Mesothelial cell of epicardium (in vitro differentiated cells): Measurements from ENCODE around the gene ZNF700. TPM values are rescaled to one million over a fixed set of nuclear protein-coding genes. Genes with fewer than 3 reads are reported as not detected.

Source experiments
- DNase-seq, 2 experiments: peaks; one replicate each; pipeline ENCODE4 v3.0.0; 2021; ENCODE audit warnings: low spot score in 2 of 2; ENCODE audit not compliant: unreplicated experiment in 2 of 2
- H3K27ac Mint-ChIP-seq: 2 replicates; pipeline ENCODE4 v1.8.0; 2021; ENCODE audit warnings: mixed read lengths
- H3K27me3 Mint-ChIP-seq: 2 replicates; pipeline ENCODE4 v1.8.0; 2021; ENCODE audit warnings: low read depth, mixed read lengths
- H3K36me3 Mint-ChIP-seq: 2 replicates; pipeline ENCODE4 v1.8.0; 2021; ENCODE audit warnings: mixed read lengths
- H3K4me1 Mint-ChIP-seq: 2 replicates; pipeline ENCODE4 v1.8.0; 2021; ENCODE audit warnings: mixed read lengths
- H3K4me3 Mint-ChIP-seq: 2 replicates; pipeline ENCODE4 v1.8.0; 2021; ENCODE audit warnings: mild to moderate bottlenecking, moderate library complexity, mixed read lengths
- H3K9me3 Mint-ChIP-seq: 2 replicates; pipeline ENCODE4 v1.8.0; 2021; ENCODE audit warnings: mixed read lengths
- total RNA-seq: library from RNA; stranded (reverse); gene quantifications from 3 replicates; pipeline ENCODE4 v1.2.1, GENCODE V29; 2021
- TF ChIP-seq, protein P1 (sequence below): fragments of 200-600 bp; sonication (generic); IDR thresholded peaks from one replicate; pipeline ENCODE4 v1.5.0; 2021; ENCODE audit warnings: antibody characterized with exemption; ENCODE audit not compliant: unreplicated experiment

Gene ZNF700
- total RNA-seq, 1 donor from 2014 or later = 15.0 TPM

DNA sequence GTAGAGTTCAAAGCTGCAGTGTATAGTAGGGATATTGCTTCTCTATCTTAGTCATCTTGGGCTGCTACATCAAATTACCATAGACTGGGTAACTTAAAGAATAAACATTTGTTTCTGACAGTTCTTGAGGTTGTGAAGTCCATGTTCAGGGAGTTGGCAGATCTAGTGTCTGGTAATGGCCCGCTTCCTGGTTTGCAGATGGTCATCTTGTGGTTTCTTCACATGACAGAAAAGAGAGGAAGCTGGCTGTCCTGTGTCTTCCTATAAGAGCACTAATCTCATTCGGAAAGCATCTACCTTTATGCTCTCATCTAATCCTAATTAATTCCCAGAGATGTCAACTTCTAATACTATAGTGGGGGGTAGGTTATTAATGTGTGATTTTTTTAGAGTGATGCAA, 46.1 kb downstream of the ZNF700 start:
- H3K36me3 Mint-ChIP-seq = peaks cover 51% of the 10 kb centered on the region
- TF ChIP-seq, protein P1, sequence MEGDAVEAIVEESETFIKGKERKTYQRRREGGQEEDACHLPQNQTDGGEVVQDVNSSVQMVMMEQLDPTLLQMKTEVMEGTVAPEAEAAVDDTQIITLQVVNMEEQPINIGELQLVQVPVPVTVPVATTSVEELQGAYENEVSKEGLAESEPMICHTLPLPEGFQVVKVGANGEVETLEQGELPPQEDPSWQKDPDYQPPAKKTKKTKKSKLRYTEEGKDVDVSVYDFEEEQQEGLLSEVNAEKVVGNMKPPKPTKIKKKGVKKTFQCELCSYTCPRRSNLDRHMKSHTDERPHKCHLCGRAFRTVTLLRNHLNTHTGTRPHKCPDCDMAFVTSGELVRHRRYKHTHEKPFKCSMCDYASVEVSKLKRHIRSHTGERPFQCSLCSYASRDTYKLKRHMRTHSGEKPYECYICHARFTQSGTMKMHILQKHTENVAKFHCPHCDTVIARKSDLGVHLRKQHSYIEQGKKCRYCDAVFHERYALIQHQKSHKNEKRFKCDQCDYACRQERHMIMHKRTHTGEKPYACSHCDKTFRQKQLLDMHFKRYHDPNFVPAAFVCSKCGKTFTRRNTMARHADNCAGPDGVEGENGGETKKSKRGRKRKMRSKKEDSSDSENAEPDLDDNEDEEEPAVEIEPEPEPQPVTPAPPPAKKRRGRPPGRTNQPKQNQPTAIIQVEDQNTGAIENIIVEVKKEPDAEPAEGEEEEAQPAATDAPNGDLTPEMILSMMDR = no peak
- peaks cover 6% of the 10 kb centered on the region for H3K4me1 Mint-ChIP-seq
- no peak for DNase-seq
- no peak overlapping the region for H3K4me3 Mint-ChIP-seq
- peaks cover 41% of the 10 kb centered on the region for H3K9me3 Mint-ChIP-seq
- no peak overlapping the region for H3K27ac Mint-ChIP-seq
- H3K27me3 Mint-ChIP-seq = no peaks in the 10 kb centered on the region

DNA sequence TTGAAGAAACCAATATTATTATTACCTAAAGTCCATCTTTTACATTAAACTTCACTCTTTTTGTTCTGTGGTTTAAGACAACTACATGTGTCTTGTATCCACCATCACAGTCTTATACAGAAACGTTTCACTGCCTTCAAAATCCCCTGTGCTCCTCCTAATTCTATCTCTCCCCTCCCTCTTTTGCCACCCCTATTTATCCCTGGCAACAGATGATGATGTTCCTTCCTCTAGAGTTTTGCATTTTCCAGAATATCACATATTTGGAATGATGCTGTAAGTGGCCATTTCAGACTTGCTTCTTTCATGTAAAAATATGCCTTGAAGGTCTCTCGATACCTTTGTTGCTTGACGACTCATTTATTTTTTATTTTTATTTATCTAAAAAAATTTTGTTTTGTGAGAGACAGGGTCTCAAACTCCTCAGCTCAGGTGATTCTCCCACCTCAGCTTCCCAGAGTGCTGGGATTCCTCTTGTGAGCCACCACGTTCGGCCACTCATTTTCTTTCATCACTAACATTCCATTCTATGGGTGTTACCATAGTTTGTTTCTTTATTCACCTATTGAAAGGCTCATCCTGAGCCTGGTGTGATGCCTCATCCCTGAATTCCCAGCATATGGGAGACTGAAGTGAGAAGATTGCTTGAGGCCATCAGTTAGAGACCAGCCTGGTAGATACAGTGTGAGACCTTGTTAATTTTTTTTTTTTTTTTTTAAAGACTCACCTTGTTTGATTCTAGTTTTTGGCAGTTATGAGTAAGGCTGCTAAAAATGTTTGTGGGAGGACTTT, 48.3 kb downstream of the ZNF700 start:
- TF ChIP-seq, protein P1 = no peak
- Mint-ChIP-seq H3K27me3 (no peaks in the 10 kb centered on the region), H3K27ac (no peak overlapping the region), H3K4me3 (no peak overlapping the region), H3K36me3 (peaks cover 65% of the 10 kb centered on the region), H3K9me3 (peaks cover 60% of the 10 kb centered on the region), H3K4me1 (no peaks in the 10 kb centered on the region)
- no peak for DNase-seq

DNA sequence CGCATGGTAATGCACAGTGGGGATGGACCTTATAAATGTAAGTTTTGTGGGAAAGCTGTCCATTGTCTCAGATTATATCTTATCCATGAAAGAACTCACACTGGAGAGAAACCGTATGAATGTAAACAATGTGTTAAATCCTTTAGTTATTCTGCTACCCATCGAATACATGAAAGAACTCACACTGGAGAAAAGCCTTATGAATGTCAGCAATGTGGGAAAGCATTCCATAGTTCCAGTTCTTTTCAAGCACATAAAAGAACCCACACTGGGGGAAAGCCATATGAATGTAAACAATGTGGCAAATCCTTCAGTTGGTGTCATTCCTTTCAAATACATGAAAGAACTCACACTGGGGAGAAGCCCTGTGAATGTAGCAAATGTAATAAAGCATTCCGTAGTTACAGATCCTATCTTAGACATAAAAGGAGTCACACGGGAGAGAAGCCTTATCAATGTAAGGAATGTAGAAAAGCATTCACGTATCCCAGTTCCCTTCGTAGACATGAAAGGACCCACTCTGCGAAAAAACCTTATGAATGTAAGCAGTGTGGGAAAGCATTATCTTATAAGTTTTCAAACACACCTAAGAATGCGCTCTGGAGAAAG, 53.7 kb downstream of the ZNF700 start:
- TF ChIP-seq, protein P1 = no peak
- H3K4me3 Mint-ChIP-seq = no peak overlapping the region
- no peak for DNase-seq
- no peak overlapping the region for H3K27ac Mint-ChIP-seq
- H3K9me3 Mint-ChIP-seq = peaks cover 77% of the 10 kb centered on the region
- H3K36me3 Mint-ChIP-seq = peaks cover 65% of the 10 kb centered on the region
- H3K27me3 Mint-ChIP-seq = no peaks in the 10 kb centered on the region
- no peaks in the 10 kb centered on the region for H3K4me1 Mint-ChIP-seq

DNA sequence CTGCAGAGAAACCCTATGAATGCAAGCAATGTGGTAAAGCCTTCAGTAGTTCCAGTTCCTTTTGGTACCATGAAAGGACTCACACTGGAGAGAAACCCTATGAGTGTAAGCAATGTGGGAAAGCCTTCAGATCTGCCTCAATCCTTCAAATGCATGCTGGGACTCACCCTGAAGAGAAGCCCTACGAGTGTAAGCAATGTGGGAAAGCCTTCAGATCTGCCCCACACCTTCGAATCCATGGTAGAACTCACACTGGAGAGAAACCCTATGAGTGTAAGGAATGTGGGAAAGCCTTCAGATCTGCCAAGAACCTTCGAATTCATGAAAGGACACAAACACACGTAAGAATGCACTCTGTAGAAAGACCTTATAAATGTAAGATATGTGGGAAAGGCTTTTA, 54.6 kb downstream of the ZNF700 start:
- peaks cover 71% of the 10 kb centered on the region for H3K9me3 Mint-ChIP-seq
- H3K27me3 Mint-ChIP-seq = no peaks in the 10 kb centered on the region

DNA sequence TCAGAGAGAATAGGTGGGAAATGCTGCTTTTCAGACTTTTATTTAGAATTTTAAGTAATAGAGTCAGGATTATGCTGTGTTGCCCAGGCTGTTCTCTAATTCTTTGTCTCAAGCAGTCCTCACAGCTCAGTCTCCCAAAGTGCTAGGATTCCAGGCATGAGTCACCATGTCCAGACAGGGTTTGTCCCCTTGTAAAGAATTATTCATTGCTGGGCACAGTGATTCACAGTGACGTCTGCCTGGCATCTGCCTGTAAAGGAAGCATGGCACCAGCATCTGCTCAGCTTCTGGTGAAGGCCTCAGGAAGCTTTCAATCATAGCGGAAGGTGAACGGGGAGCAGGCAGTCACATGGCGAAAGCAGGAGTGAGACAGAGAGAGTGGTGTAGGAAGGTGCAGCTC, 57.6 kb downstream of the ZNF700 start:
- H3K4me1 Mint-ChIP-seq = no peaks in the 10 kb centered on the region
- DNase-seq = no peak
- TF ChIP-seq, protein P1 = no peak
- no peak overlapping the region for H3K4me3 Mint-ChIP-seq
- peaks cover 47% of the 10 kb centered on the region for H3K9me3 Mint-ChIP-seq
- H3K27me3 Mint-ChIP-seq = no peaks in the 10 kb centered on the region
- H3K36me3 Mint-ChIP-seq = peaks cover 36% of the 10 kb centered on the region
- no peak overlapping the region for H3K27ac Mint-ChIP-seq

More for the DNA sequence above, 54.6 kb downstream of the ZNF700 start:
- no peaks in the 10 kb centered on the region for H3K4me1 Mint-ChIP-seq
- TF ChIP-seq, protein P1 = no peak
- peaks cover 62% of the 10 kb centered on the region for H3K36me3 Mint-ChIP-seq
- no peak overlapping the region for H3K4me3 Mint-ChIP-seq
- no peak overlapping the region for H3K27ac Mint-ChIP-seq
- no peak for DNase-seq
